ENCODE data around the gene NUMA1.

GRCh38 chr11:72041364-72042063 lies 38.8 kb downstream of the NUMA1 start:
- TF ChIP-seq CTCF (IDR thresholded peaks at IDR 0.05; ENCODE audit: low read depth, low read length, missing input control) (no peak), GABPA (IDR thresholded peaks at IDR 0.05 in 1 of 2, conservative IDR thresholded peaks at IDR 0.05 in 1 of 2) (no peak), RXRA (IDR thresholded peaks at IDR 0.05) (no peak), TAF1 (conservative IDR thresholded peaks at IDR 0.05) (no peak), HNF4G (IDR thresholded peaks at IDR 0.05) (no peak)

All from liver (tissue), 3 donors.